Activated CD8-positive, alpha-beta memory T cell treated with anti-CD3 and anti-CD28 coated beads, Interleukin-2, amount 50 U/mL, for 24 hours (primary cell): ENCODE data around the gene AGAP1.
"Not testable (repeated sequence)": the region's sequence is repeated elsewhere in the genome, so short reads cannot be mapped to it uniquely, and the experiment has no call there.

Experiments used
- DNase-seq: peaks from one replicate; pipeline ENCODE4 v3.0.0-alpha.2; 2020; ENCODE audit errors: extremely low read depth

AGAP1 gene

GRCh38 chr2:236123716-236124115 is 629.9 kb downstream of the AGAP1 start:
- DNase-seq, result no peak

- no peak for DNase-seq
Observed at GRCh38 chr2:236124182-236124893, 630.5 kb downstream of the AGAP1 start.

- DNase-seq, result no peak
Observed at GRCh38 chr2:236125541-236125940, 631.7 kb downstream of the AGAP1 start.

DNA sequence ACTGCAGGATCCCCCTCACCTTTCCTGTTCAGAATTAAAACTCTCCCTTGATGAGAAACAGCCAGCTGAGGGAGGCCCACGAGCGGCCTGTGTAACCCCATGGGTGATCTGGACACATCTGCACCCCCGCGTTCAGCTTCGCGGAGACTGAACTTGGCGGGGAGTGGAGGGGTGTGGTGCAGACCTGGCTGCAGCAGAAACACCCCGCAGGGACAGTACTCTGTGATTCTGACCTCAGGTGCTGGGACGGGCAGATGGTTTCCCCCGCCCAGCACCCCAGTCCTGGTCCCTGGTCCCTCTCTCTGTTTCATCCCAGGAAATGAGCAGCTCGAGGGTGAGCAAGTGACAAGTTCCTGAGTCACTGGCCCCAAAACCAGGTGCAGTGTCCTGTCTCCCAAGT is 633.2 kb downstream of the AGAP1 start:
- no peak for DNase-seq

GRCh38 chr2:236128321-236128720 is 634.5 kb downstream of the AGAP1 start:
- DNase-seq, result no peak

DNA sequence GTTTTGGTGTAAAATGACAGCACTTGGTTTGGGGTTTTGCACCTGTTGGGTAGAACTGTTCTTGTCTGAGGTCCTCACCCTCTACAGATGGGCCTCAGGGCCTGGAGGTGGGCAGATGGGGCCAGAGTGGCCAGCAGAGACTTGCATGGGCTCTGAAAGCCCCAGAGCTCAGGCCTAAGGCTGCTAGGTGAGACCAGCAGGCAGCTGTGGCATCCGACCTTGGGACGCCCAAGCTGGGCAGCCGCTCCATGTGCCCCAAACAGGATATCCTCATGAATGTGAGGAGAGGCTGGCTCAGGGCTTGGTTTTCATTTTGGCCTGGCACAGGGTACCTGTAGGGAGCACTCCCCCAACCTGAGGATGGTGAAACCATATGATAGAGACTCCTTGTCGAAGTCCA is 636.1 kb downstream of the AGAP1 start:
- no peak for DNase-seq

GRCh38 chr2:236130349-236130998 is 636.6 kb downstream of the AGAP1 start:
- no peak for DNase-seq

DNA sequence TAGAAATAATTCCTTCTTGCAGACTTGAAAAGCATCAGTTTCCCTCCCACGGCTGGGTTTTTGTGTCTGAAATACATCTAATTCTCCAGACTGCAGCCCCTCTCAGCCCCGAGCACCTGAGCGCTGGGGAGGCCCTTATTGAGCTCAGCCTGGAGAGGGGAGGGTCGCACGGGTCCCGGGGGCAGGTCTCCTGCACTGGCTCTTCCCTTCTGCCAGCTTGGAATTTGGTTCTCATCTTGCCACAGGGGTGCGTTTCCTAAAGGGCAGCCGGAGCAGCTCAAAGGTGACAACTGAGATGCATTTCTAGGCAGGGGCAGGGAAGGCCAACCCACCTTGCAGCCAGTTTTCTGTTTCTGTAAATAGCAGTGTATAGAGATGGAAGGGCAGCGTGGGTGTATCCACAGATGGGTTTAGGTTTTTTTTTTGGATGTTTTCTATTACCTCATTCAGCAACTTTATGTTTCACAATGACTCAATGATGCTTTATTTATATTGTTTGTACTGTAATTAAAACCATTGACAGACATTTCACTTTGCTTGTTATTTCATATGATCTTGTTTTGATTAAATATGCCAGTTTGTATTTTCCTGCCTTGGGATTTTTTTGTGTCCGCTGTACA is 637.3 kb downstream of the AGAP1 start:
- DNase-seq, result no peak

DNA sequence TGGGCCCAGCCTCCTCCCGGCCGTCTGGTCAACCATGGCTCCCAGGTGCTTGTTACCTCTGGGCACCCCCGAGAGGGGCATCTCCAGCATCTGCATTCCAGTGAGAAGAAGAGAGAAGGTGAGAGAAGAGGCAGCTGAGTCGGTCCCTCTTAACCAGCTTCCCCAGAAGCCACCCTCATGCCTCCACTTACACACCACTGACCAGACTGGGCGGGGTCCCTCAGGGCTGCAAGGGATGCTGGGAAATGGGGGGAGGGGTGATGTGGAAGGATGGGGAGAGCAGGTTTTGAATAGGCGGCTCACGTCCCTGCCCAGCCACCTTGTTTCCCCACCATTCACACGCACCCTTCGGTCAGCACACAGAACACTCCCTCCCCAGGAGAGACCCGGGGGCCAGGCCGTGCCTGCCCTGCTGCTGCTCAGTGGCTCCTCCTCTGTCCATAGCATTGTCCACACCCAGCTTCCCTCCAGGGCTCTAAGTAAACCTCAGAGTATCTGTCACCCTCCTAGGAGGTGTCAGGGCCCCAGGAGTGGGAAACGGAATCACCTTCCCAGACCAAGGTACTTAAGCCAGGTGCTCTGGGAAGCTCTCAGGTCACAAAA is 639.7 kb downstream of the AGAP1 start:
- DNase-seq, result no peak

- no peak for DNase-seq
Observed at GRCh38 chr2:236136538-236136937, 642.7 kb downstream of the AGAP1 start.

DNA sequence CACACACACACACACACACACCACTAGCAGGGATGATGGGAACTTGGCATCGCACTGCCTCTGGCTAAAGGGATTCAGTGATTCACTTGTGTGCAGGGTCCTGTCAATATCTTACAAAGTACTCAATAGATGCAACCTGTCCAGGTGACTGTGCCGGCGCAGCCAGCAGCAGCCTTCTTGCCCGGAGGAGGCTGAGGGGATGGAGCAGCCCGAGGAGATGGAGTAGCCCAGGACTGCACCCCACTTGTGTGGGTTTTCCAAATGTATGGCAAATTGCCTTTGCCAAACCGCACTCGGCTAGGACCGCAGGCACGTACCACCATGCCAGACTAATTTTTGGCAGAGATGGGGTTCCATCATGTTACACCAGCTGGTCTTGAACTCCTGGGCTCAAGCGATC is 643.2 kb downstream of the AGAP1 start:
- no peak for DNase-seq

GRCh38 chr2:236141616-236142015 is 647.8 kb downstream of the AGAP1 start:
- DNase-seq, result not testable (repeated sequence)

- DNase-seq, result no peak
Observed at GRCh38 chr2:236143811-236144210, 650.0 kb downstream of the AGAP1 start.

DNA sequence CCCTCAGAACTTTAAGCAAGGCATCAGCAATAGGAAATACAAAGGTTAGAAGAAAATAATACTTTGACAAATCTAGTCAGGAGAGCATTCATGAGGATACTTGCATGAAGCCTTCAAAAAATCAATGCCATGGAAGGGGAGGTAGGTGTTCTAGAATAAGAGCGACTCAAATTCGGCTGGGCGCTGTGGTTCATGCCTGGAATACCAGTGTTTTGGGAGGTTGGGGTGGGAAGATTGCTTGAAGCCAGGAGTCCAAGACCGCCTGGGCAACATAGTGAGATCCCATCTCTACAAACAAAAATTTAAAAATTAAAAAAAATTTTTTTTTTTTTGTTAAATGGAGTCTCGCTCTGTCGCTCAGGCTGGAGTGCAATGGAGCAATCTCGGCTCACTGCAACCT is 652.6 kb downstream of the AGAP1 start:
- no peak for DNase-seq

GRCh38 chr2:236155406-236155805 is 661.6 kb downstream of the AGAP1 start:
- no peak for DNase-seq

DNA sequence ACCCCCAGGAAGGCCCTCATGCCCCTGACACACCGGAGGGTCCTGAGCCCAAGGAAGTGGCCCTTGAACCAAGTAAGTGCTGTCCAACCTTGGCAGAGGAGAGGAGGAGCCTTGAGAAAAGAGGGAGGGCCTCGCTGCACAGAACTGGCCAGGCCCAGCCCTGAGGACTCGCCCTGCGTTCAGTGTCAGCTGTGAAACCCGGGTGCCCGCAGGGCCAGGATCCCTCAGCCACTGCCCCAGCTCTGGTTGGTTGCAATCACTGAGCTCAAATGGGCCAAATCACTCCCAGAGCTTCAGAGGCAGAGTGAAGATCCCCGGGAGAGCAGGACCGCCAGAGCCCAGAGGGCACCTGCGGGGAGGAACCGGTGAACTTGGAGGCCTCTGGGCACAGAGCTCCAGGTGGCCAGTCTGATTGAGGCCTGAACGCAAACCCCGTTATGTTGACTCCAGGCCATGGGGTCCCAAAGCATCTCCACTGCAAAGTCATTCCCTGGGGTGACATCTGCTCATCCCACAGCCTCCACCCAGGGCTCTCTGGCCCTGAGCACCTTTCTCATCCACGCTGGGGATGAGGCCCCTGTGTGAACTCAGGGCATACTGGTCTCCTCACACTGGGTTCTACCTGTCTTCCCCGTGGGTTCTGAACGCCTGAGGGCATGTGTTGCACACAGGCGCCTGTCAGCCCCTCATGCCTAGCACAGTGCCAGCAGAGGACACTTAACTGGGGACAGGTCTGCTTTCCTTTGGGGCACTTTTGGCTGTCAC is 662.4 kb downstream of the AGAP1 start:
- DNase-seq, result no peak

DNA sequence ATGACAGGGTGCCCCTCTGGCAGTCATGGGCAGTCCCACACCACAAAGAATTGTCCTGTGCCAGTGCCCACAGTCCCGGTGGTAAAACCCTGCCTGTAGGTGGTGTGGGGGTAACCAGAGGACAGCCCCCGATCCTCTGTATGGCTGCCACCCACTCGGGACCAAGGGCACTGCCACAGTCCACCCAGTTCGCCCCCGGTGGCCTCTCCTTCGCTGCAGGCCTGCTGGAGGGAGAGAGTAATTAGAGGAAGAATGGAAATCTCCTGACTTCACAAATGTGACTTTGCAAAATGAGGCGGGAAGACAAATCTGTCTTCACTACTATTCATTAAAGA is 663.0 kb downstream of the AGAP1 start:
- DNase-seq, result no peak

DNA sequence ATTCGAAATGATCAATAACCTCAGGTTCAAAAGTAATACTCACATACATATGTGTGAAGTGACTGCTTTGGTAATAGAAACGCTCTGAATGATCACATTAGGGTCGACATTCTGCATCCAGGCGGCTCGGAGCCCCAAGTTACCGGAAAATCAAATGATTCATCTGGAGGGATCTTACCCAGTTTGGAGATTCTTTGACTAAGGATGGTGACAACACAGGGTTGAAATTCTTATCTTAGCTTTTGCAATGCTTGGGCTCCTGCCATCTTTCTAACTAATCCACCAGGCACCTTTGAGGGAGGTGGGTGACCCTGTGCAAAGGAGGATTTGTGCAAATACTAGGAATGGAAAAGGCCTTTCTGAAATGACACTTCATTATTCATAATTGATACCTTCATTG is 663.5 kb downstream of the AGAP1 start:
- DNase-seq, result no peak

DNA sequence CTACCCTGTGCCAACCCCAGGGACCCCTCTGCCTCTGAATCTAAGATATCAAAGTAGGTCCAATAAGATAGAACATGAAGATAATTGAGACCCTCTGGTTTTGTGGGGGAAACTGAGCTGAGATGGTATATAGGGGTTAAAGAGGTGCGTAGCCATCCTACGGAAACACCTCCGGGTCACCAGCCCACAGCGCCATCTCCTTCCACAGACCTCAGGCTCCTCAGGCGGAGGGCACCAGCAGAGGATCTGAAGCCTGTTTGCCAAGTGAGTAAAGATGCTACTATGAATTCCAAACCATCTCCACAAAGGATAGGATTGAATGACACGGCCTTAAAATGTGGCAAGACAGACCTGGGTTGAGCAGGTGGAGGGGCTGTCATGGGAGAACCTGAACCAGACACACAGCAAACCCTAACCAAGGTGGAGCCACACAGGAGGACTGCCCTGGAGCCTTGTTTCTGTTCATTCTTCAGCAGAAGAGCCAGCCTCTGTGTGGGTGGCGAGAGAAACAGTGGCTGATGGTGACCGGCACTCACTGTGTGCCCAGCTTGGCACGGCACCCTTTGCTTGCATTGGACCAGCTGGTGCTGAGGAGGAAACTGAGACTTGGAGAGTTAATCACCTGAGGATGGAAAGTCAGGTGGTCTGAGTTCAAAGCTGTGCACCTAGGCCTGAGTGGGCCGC is 664.1 kb downstream of the AGAP1 start:
- no peak for DNase-seq

DNA sequence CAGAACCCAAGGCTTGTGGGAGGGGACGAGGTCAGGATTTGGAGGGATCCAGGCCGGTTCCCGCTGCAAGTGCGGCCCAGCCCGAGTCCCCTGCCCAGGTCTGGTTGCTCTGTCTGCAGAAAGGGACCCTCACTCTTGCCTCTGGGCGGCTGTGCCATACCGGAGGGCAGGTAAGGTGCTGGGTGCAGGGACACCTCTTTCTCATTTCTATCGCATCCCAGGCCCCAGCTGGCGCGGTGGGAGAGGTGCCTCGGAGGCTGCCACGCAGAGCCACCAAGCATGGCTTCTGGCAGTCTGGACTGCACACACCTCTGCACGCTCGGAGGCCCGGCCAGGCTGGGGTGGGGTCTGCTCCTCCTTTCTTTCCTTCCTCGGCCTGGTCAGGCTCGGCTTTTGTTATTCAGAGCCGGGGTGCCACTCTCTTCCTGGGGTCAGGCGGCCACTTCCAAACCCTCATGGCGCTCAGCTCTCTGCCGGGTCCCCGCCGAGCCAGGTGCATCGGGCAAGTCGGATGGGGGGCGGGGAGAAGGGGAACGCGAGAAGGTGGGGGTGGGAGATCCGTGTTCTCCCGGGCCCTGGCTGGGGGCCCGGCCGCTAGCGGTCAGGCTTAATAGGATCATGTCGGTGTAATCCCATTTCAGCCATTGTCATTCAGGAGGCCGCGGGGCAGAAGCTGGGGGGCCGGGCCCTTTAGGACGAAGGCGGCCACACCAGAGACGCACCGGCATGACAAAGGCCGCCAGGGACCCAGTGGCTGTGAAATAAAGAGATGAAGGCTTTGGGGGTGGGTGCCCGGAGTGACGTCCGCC is 665.3 kb downstream of the AGAP1 start:
- DNase-seq, result no peak

- DNase-seq, result no peak
Observed at GRCh38 chr2:236159778-236160170, 665.9 kb downstream of the AGAP1 start.
